Measurements from ENCODE around the gene RBM20. TPM values are rescaled to one million over a fixed set of nuclear protein-coding genes. Genes with fewer than 3 reads are reported as not detected.

The RBM20 gene
- total and polyA plus RNA-seq, 10 of the 15 experiments (the other 5 are each of a cell fraction or from before 2014, with no cell fraction given) = 0.04 to 0.26 (median 0.15) TPM

- Histone ChIP-seq H2AFZ (ENCODE audit: control insufficient read depth, low read depth, low read length) (peak overlapping the region; percentile 81), H3K27ac (ENCODE audit: control insufficient read depth, insufficient read depth) (peak overlapping the region; percentile 94), H4K20me1 (ENCODE audit: control insufficient read depth, insufficient read depth) (no peaks in the 10 kb centered on the region), H3K4me2 (ENCODE audit: control insufficient read depth, insufficient read depth) (peak overlapping the region; percentile 96), H3K9ac (ENCODE audit: control insufficient read depth, insufficient read depth, low read length) (peak overlapping the region; percentile 70), H3K4me3 (peak overlapping the region; percentile 32), H3K79me2 (ENCODE audit: control insufficient read depth, insufficient read depth, low read length) (no peaks in the 10 kb centered on the region), H3K36me3 (ENCODE audit: control insufficient read depth in 2 of 2, insufficient read depth in 2 of 2, low read length in 1 of 2) (no peaks in the 10 kb centered on the region), H3K4me1 (ENCODE audit: control insufficient read depth, insufficient read depth, low read length) (peaks cover 29% of the 10 kb centered on the region), H3K9me3 (replicated peaks; ENCODE audit: control insufficient read depth, insufficient read depth, low read length) (peaks cover 10% of the 10 kb centered on the region; the same call in 2 of the 3 replicates), H3K27me3 (replicated peaks in 1 of 2; ENCODE audit: control insufficient read depth in 2 of 2, insufficient read depth in 2 of 2, low read length in 1 of 2) (no peaks in the 10 kb centered on the region)
- ATAC-seq (peak; percentile 76), DNase-seq (ENCODE audit: low read depth, low spot score) (no peak), FAIRE-seq (no peak)
- ChIA-PET POLR2A (interaction anchor here (0.9 to 1.4 kb wide), 7 partner anchors 26 to 146 kb away, joined by 3 to 7 read pairs (median 3); no protein-coding TSS in a partner anchor), RAD21 (ENCODE audit: unreplicated experiment) (interaction anchor here (0.6 to 3.9 kb wide), 26 partner anchors 11 to 171 kb away, joined by 3 to 54 read pairs (median 4); partner anchors contain the start of genes BBIP1, PDCD4 and SHOC2), CTCF (interaction anchor here (0.5 to 3.1 kb wide), 13 partner anchors 24 to 608 kb away, joined by 3 to 19 read pairs (median 4); no protein-coding TSS in a partner anchor), SMC1A (ENCODE audit: uncharacterized antibody, unreplicated experiment) (interaction anchor here (0.6 to 3.5 kb wide), 29 partner anchors 9 to 180 kb away, joined by 3 to 52 read pairs (median 5); partner anchors contain the start of gene BBIP1)
- 0% methylated on average over 2 of the region's 2 CpGs for WGBS (ENCODE audit: insufficient coverage, insufficient replicate concordance, low lambda C conversion rate, missing lambda C conversion rate)
- BruUV-seq (replicated peaks) = no TSS peak
- intact Hi-C loops (cut with micrococcal nuclease; ENCODE audit: unreplicated experiment) = loop anchor here (1.0 to 10.0 kb wide), 7 partner anchors 26 to 849 kb away; partner anchors contain the start of genes ADRA2A and PDCD4
- in situ Hi-C loops (cut with MboI) = loop anchor here (5.0 to 25.0 kb wide), 2 partner anchors 129 to 589 kb away; no protein-coding TSS in a partner anchor
- TF ChIP-seq MEF2A (IDR thresholded peaks at IDR 0.05; ENCODE audit: insufficient read depth, low read depth, low read length) (0 out of 2 replicates have a peak, but pooled peaks have one; percentile 24), NR2C1 (IDR thresholded peaks at IDR 0.05) (no peak), TAF1 (IDR thresholded peaks at IDR 0.05; ENCODE audit: borderline replicate concordance, low read depth, low read length) (0 out of 2 replicates have a peak, but pooled peaks have one; percentile 8), PML (IDR thresholded peaks at IDR 0.05; ENCODE audit: low read length) (no peak), TBL1XR1 (IDR thresholded peaks at IDR 0.05; ENCODE audit: low read depth, low read length) (peak; percentile 13; the same call in 1 of the 2 replicates), JUNB (IDR thresholded peaks at IDR 0.05) (peak; percentile 18; the same call in 1 of the 2 replicates), ZNF384 (IDR thresholded peaks at IDR 0.05; ENCODE audit: borderline replicate concordance, low read depth, low read length) (0 out of 2 replicates have a peak, but pooled peaks have one; percentile 9), CBX5 (IDR thresholded peaks at IDR 0.05; ENCODE audit: low read depth) (0 out of 2 replicates have a peak, but pooled peaks have one; percentile 16), NRF1 (conservative IDR thresholded peaks at IDR 0.05; ENCODE audit: low read depth, low read length) (no peak), EP300 (IDR thresholded peaks at IDR 0.05; ENCODE audit: borderline replicate concordance in 1 of 2, control insufficient read depth in 1 of 2, low read depth in 2 of 2, low read length in 2 of 2) (no peak), ATF7 (IDR thresholded peaks at IDR 0.05; ENCODE audit: low read depth) (peak; percentile 48)
- TF ChIP-seq, protein P1, sequence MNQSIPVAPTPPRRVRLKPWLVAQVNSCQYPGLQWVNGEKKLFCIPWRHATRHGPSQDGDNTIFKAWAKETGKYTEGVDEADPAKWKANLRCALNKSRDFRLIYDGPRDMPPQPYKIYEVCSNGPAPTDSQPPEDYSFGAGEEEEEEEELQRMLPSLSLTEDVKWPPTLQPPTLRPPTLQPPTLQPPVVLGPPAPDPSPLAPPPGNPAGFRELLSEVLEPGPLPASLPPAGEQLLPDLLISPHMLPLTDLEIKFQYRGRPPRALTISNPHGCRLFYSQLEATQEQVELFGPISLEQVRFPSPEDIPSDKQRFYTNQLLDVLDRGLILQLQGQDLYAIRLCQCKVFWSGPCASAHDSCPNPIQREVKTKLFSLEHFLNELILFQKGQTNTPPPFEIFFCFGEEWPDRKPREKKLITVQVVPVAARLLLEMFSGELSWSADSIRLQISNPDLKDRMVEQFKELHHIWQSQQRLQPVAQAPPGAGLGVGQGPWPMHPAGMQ (IDR thresholded peaks at IDR 0.05; ENCODE audit: borderline replicate concordance) = no peak
- TF ChIP-seq, protein P2, sequence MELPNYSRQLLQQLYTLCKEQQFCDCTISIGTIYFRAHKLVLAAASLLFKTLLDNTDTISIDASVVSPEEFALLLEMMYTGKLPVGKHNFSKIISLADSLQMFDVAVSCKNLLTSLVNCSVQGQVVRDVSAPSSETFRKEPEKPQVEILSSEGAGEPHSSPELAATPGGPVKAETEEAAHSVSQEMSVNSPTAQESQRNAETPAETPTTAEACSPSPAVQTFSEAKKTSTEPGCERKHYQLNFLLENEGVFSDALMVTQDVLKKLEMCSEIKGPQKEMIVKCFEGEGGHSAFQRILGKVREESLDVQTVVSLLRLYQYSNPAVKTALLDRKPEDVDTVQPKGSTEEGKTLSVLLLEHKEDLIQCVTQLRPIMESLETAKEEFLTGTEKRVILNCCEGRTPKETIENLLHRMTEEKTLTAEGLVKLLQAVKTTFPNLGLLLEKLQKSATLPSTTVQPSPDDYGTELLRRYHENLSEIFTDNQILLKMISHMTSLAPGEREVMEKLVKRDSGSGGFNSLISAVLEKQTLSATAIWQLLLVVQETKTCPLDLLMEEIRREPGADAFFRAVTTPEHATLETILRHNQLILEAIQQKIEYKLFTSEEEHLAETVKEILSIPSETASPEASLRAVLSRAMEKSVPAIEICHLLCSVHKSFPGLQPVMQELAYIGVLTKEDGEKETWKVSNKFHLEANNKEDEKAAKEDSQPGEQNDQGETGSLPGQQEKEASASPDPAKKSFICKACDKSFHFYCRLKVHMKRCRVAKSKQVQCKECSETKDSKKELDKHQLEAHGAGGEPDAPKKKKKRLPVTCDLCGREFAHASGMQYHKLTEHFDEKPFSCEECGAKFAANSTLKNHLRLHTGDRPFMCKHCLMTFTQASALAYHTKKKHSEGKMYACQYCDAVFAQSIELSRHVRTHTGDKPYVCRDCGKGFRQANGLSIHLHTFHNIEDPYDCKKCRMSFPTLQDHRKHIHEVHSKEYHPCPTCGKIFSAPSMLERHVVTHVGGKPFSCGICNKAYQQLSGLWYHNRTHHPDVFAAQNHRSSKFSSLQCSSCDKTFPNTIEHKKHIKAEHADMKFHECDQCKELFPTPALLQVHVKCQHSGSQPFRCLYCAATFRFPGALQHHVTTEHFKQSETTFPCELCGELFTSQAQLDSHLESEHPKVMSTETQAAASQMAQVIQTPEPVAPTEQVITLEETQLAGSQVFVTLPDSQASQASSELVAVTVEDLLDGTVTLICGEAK (IDR thresholded peaks at IDR 0.05; ENCODE audit: borderline replicate concordance) = peak; percentile 42
- TF ChIP-seq, protein P3, sequence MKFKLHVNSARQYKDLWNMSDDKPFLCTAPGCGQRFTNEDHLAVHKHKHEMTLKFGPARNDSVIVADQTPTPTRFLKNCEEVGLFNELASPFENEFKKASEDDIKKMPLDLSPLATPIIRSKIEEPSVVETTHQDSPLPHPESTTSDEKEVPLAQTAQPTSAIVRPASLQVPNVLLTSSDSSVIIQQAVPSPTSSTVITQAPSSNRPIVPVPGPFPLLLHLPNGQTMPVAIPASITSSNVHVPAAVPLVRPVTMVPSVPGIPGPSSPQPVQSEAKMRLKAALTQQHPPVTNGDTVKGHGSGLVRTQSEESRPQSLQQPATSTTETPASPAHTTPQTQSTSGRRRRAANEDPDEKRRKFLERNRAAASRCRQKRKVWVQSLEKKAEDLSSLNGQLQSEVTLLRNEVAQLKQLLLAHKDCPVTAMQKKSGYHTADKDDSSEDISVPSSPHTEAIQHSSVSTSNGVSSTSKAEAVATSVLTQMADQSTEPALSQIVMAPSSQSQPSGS (IDR thresholded peaks at IDR 0.05; ENCODE audit: low read length) = peak; percentile 16; the same call in 1 of the 2 replicates
These were observed 103.7 kb downstream of the RBM20 start for GRCh38 chr10:110747609-110748464.

All from GM12878 (cell line).